GM18508 (cell line): ENCODE data around the gene YIPF6.
A peak's percentile ranks its signal among the peaks of the same experiment; 100 is the strongest.
"Not testable (repeated sequence)": the region's sequence is repeated elsewhere in the genome, so short reads cannot be mapped to it uniquely, and the experiment has no call there.

Experiments used
- ATAC-seq: cut with Tn5 transposase; IDR thresholded peaks from one replicate; pipeline ENCODE4 v1.9.1; 2021; ENCODE audit warnings: moderate number of reproducible peaks; ENCODE audit not compliant: insufficient read depth, unreplicated experiment

YIPF6 gene

GRCh38 chrX:68503836-68504636 is 5.2 kb downstream of the YIPF6 start:
- no peak for ATAC-seq

- no peak for ATAC-seq
Measured at GRCh38 chrX:68506649-68507048, 7.8 kb downstream of the YIPF6 start.

- no peak for ATAC-seq
Measured at GRCh38 chrX:68508799-68509198, 9.9 kb downstream of the YIPF6 start.

- ATAC-seq = peak; percentile 70
Measured at GRCh38 chrX:68511255-68511654, 12.4 kb downstream of the YIPF6 start.

GRCh38 chrX:68524680-68525079 is 25.8 kb downstream of the YIPF6 start:
- not testable (repeated sequence) for ATAC-seq

- no peak for ATAC-seq
Measured at GRCh38 chrX:68532831-68533533, 34.1 kb downstream of the YIPF6 start.

- ATAC-seq = no peak
Measured at GRCh38 chrX:68533656-68534055, 34.8 kb downstream of the YIPF6 start.

- ATAC-seq = no peak
Measured at GRCh38 chrX:68534691-68535090, 35.8 kb downstream of the YIPF6 start.

- ATAC-seq = no peak
Measured at GRCh38 chrX:68536429-68536828, 37.6 kb downstream of the YIPF6 start.

GRCh38 chrX:68536884-68537283 is 38.0 kb downstream of the YIPF6 start:
- ATAC-seq = no peak

- no peak for ATAC-seq
Measured at GRCh38 chrX:68550193-68550592, 51.3 kb downstream of the YIPF6 start.

- no peak for ATAC-seq
Measured at GRCh38 chrX:68556036-68556435, 57.2 kb downstream of the YIPF6 start.

- not testable (repeated sequence) for ATAC-seq
Measured at GRCh38 chrX:68557126-68557525, 58.3 kb downstream of the YIPF6 start.

GRCh38 chrX:68559905-68560304 is 61.1 kb downstream of the YIPF6 start:
- ATAC-seq = not testable (repeated sequence)

GRCh38 chrX:68568136-68568535 is 69.3 kb downstream of the YIPF6 start:
- no peak for ATAC-seq

- ATAC-seq = no peak
Measured at GRCh38 chrX:68570598-68570997, 71.7 kb downstream of the YIPF6 start.

- ATAC-seq = no peak
Measured at GRCh38 chrX:68571292-68571609, 72.4 kb downstream of the YIPF6 start.

- ATAC-seq = peak; percentile 87
Measured at GRCh38 chrX:68571610-68572311, 72.9 kb downstream of the YIPF6 start.

GRCh38 chrX:68574240-68574639 is 75.4 kb downstream of the YIPF6 start:
- no peak for ATAC-seq

- ATAC-seq = no peak
Measured at GRCh38 chrX:68579810-68580209, 81.0 kb downstream of the YIPF6 start.

GRCh38 chrX:68584221-68584620 is 85.4 kb downstream of the YIPF6 start:
- no peak for ATAC-seq
